Epithelial cell of esophagus (primary cell): ENCODE results near the gene NACC1.

ENCODE experiments used
- DNase-seq: peaks from one replicate; pipeline ENCODE4 v3.0.0; 2010; ENCODE audit warnings: low read depth
- H3K4me3 ChIP-seq: 2 replicates; pipeline ENCODE4 v1.5.1; 2011; ENCODE audit warnings: mild to moderate bottlenecking, low read length, control low read depth
- CTCF ChIP-seq: IDR thresholded peaks from 2 replicates; pipeline ENCODE4 v1.5.1; 2011; ENCODE audit warnings: low read depth, mild to moderate bottlenecking, low read length, control low read depth, inconsistent platforms; ENCODE audit not compliant: insufficient read depth; ENCODE audit errors: missing control alignments

Gene NACC1

GRCh38 chr19:13082192-13083007, 35.7 kb upstream of the NACC1 start:
- TF ChIP-seq CTCF = no peak
- DNase-seq = no peak
- H3K4me3 ChIP-seq = no peak overlapping the region

DNA sequence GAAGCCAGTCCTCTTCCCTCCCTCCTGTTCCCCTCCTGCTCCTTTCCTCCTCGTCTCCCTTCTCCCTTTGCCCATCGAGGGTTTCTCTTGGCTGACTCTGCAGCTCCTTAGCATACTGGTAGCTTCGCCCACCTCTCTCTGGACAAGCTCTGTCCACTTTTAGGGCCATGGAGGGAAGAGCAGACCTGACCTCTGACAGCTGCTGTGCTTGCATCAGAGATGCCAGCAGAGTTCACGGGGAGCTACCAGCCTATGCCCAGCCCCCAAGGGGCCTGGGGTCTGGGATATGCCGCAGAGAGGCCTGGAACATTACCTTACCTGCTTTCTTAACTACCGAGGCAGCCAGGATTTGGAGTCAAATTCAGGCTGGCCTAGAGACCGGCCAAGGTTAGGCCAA, 35.1 kb upstream of the NACC1 start:
- DNase-seq = no peak
- no peak overlapping the region for H3K4me3 ChIP-seq
- no peak for TF ChIP-seq CTCF

GRCh38 chr19:13083627-13084026, 34.4 kb upstream of the NACC1 start:
- no peak overlapping the region for H3K4me3 ChIP-seq
- TF ChIP-seq CTCF = no peak
- no peak for DNase-seq

GRCh38 chr19:13085666-13086065, 32.4 kb upstream of the NACC1 start:
- TF ChIP-seq CTCF = no peak
- DNase-seq = no peak
- H3K4me3 ChIP-seq = no peak overlapping the region

DNA sequence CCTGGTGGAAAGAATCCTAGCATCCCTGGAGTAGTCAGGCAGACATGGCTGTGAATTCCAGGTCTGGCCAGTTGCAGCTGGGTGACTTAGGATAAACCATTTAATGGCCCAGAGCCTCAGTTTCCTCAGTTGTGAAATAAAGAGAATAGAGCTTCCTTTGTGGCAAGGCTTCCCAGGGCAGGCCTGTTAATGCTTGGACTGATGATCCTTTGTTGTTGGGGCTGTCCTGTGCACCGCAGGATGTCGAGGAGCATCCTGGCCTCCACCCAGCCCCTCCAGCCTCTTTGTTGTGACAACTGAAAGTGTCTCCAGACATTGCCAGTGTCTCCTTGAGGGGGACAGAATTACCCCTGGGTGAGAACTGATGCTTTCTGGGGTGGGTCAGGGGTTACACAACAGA, 31.7 kb upstream of the NACC1 start:
- no peak overlapping the region for H3K4me3 ChIP-seq
- DNase-seq = no peak
- no peak for TF ChIP-seq CTCF

GRCh38 chr19:13087295-13087694, 30.8 kb upstream of the NACC1 start:
- TF ChIP-seq CTCF = no peak
- no peak overlapping the region for H3K4me3 ChIP-seq
- no peak for DNase-seq
